ENCODE measurements around the gene MUC13.

Gene MUC13

GRCh38 chr3:124942613-124943012, 8.1 kb upstream of the MUC13 start:
- no peaks in the 10 kb centered on the region for H3K9me3 ChIP-seq (ENCODE audit: control insufficient read depth, low read depth, low read length)
- no peaks in the 10 kb centered on the region for H3K4me1 ChIP-seq (ENCODE audit: control insufficient read depth, low read depth, low read length)
- no peak overlapping the region for H3K9ac ChIP-seq (ENCODE audit: low read length)
- H3K27me3 ChIP-seq (ENCODE audit: control insufficient read depth, insufficient read depth, low read length), result no peaks in the 10 kb centered on the region
- H3K4me3 ChIP-seq (ENCODE audit: low read length), result no peak overlapping the region
- H3K27ac ChIP-seq (ENCODE audit: low read length), result no peak overlapping the region
- no peaks in the 10 kb centered on the region for H3K36me3 ChIP-seq (ENCODE audit: control insufficient read depth, low read depth, low read length)

GRCh38 chr3:124941771-124942170, 7.2 kb upstream of the MUC13 start:
- Histone ChIP-seq H3K4me1 (ENCODE audit: control insufficient read depth, low read depth, low read length) (no peaks in the 10 kb centered on the region), H3K27me3 (ENCODE audit: control insufficient read depth, insufficient read depth, low read length) (no peaks in the 10 kb centered on the region), H3K4me3 (ENCODE audit: low read length) (no peak overlapping the region), H3K9me3 (ENCODE audit: control insufficient read depth, low read depth, low read length) (no peaks in the 10 kb centered on the region), H3K27ac (ENCODE audit: low read length) (no peak overlapping the region), H3K36me3 (ENCODE audit: control insufficient read depth, low read depth, low read length) (no peaks in the 10 kb centered on the region), H3K9ac (ENCODE audit: low read length) (no peak overlapping the region)

GRCh38 chr3:124939661-124940060, 5.1 kb upstream of the MUC13 start:
- Histone ChIP-seq H3K27me3 (ENCODE audit: control insufficient read depth, insufficient read depth, low read length) (no peaks in the 10 kb centered on the region), H3K9ac (ENCODE audit: low read length) (no peak overlapping the region), H3K27ac (ENCODE audit: low read length) (no peak overlapping the region), H3K36me3 (ENCODE audit: control insufficient read depth, low read depth, low read length) (no peaks in the 10 kb centered on the region), H3K4me3 (ENCODE audit: low read length) (no peak overlapping the region), H3K4me1 (ENCODE audit: control insufficient read depth, low read depth, low read length) (no peaks in the 10 kb centered on the region), H3K9me3 (ENCODE audit: control insufficient read depth, low read depth, low read length) (no peaks in the 10 kb centered on the region)

GRCh38 chr3:124938896-124939295, 4.3 kb upstream of the MUC13 start:
- H3K4me1 ChIP-seq (ENCODE audit: control insufficient read depth, low read depth, low read length), result no peaks in the 10 kb centered on the region
- H3K9ac ChIP-seq (ENCODE audit: low read length), result no peak overlapping the region
- H3K9me3 ChIP-seq (ENCODE audit: control insufficient read depth, low read depth, low read length), result no peaks in the 10 kb centered on the region
- H3K27ac ChIP-seq (ENCODE audit: low read length), result no peak overlapping the region
- no peak overlapping the region for H3K4me3 ChIP-seq (ENCODE audit: low read length)
- no peaks in the 10 kb centered on the region for H3K27me3 ChIP-seq (ENCODE audit: control insufficient read depth, insufficient read depth, low read length)
- H3K36me3 ChIP-seq (ENCODE audit: control insufficient read depth, low read depth, low read length), result no peaks in the 10 kb centered on the region

- Histone ChIP-seq H3K4me3 (ENCODE audit: low read length) (no peak overlapping the region), H3K36me3 (ENCODE audit: control insufficient read depth, low read depth, low read length) (no peaks in the 10 kb centered on the region), H3K9me3 (ENCODE audit: control insufficient read depth, low read depth, low read length) (no peaks in the 10 kb centered on the region), H3K9ac (ENCODE audit: low read length) (no peak overlapping the region), H3K27me3 (ENCODE audit: control insufficient read depth, insufficient read depth, low read length) (no peaks in the 10 kb centered on the region), H3K4me1 (ENCODE audit: control insufficient read depth, low read depth, low read length) (no peaks in the 10 kb centered on the region), H3K27ac (ENCODE audit: low read length) (no peak overlapping the region)
Measured at GRCh38 chr3:124937049-124937448, 2.5 kb upstream of the MUC13 start.

- no peaks in the 10 kb centered on the region for H3K27me3 ChIP-seq (ENCODE audit: control insufficient read depth, insufficient read depth, low read length)
- no peak overlapping the region for H3K9ac ChIP-seq (ENCODE audit: low read length)
- no peaks in the 10 kb centered on the region for H3K9me3 ChIP-seq (ENCODE audit: control insufficient read depth, low read depth, low read length)
- H3K4me3 ChIP-seq (ENCODE audit: low read length), result no peak overlapping the region
- no peak overlapping the region for H3K27ac ChIP-seq (ENCODE audit: low read length)
- no peaks in the 10 kb centered on the region for H3K36me3 ChIP-seq (ENCODE audit: control insufficient read depth, low read depth, low read length)
- H3K4me1 ChIP-seq (ENCODE audit: control insufficient read depth, low read depth, low read length), result no peaks in the 10 kb centered on the region
Measured at GRCh38 chr3:124935794-124936542, 1.4 kb upstream of the MUC13 start.

GRCh38 chr3:124935264-124935663, 713 bp upstream of the MUC13 start:
- no peak overlapping the region for H3K4me3 ChIP-seq (ENCODE audit: low read length)
- no peak overlapping the region for H3K27ac ChIP-seq (ENCODE audit: low read length)
- no peaks in the 10 kb centered on the region for H3K4me1 ChIP-seq (ENCODE audit: control insufficient read depth, low read depth, low read length)
- H3K9ac ChIP-seq (ENCODE audit: low read length), result no peak overlapping the region
- no peaks in the 10 kb centered on the region for H3K9me3 ChIP-seq (ENCODE audit: control insufficient read depth, low read depth, low read length)
- no peaks in the 10 kb centered on the region for H3K27me3 ChIP-seq (ENCODE audit: control insufficient read depth, insufficient read depth, low read length)
- H3K36me3 ChIP-seq (ENCODE audit: control insufficient read depth, low read depth, low read length), result no peaks in the 10 kb centered on the region

GRCh38 chr3:124928333-124929202, 6.0 kb downstream of the MUC13 start:
- Histone ChIP-seq H3K27ac (ENCODE audit: low read length) (no peak overlapping the region), H3K9me3 (ENCODE audit: control insufficient read depth, low read depth, low read length) (no peaks in the 10 kb centered on the region), H3K36me3 (ENCODE audit: control insufficient read depth, low read depth, low read length) (no peaks in the 10 kb centered on the region), H3K4me1 (ENCODE audit: control insufficient read depth, low read depth, low read length) (no peaks in the 10 kb centered on the region), H3K4me3 (ENCODE audit: low read length) (no peak overlapping the region), H3K9ac (ENCODE audit: low read length) (no peak overlapping the region), H3K27me3 (ENCODE audit: control insufficient read depth, insufficient read depth, low read length) (no peaks in the 10 kb centered on the region)

- Histone ChIP-seq H3K27ac (ENCODE audit: low read length) (no peak overlapping the region), H3K4me1 (ENCODE audit: control insufficient read depth, low read depth, low read length) (no peaks in the 10 kb centered on the region), H3K4me3 (ENCODE audit: low read length) (no peak overlapping the region), H3K9me3 (ENCODE audit: control insufficient read depth, low read depth, low read length) (no peaks in the 10 kb centered on the region), H3K36me3 (ENCODE audit: control insufficient read depth, low read depth, low read length) (no peaks in the 10 kb centered on the region), H3K9ac (ENCODE audit: low read length) (no peak overlapping the region), H3K27me3 (ENCODE audit: control insufficient read depth, insufficient read depth, low read length) (no peaks in the 10 kb centered on the region)
Measured at GRCh38 chr3:124927574-124928045, 6.9 kb downstream of the MUC13 start.

- no peak overlapping the region for H3K9ac ChIP-seq (ENCODE audit: low read length)
Measured at GRCh38 chr3:124926426-124927101, 8.0 kb downstream of the MUC13 start.

GRCh38 chr3:124924741-124925140, 9.8 kb downstream of the MUC13 start:
- Histone ChIP-seq H3K4me3 (ENCODE audit: low read length) (no peak overlapping the region), H3K27ac (ENCODE audit: low read length) (no peak overlapping the region), H3K27me3 (ENCODE audit: control insufficient read depth, insufficient read depth, low read length) (no peaks in the 10 kb centered on the region), H3K9ac (ENCODE audit: low read length) (no peak overlapping the region), H3K4me1 (ENCODE audit: control insufficient read depth, low read depth, low read length) (no peaks in the 10 kb centered on the region), H3K9me3 (ENCODE audit: control insufficient read depth, low read depth, low read length) (no peaks in the 10 kb centered on the region), H3K36me3 (ENCODE audit: control insufficient read depth, low read depth, low read length) (no peaks in the 10 kb centered on the region)

More at GRCh38 chr3:124926426-124927101, 8.0 kb downstream of the MUC13 start:
- Histone ChIP-seq H3K36me3 (ENCODE audit: control insufficient read depth, low read depth, low read length) (no peaks in the 10 kb centered on the region), H3K27me3 (ENCODE audit: control insufficient read depth, insufficient read depth, low read length) (no peaks in the 10 kb centered on the region), H3K9me3 (ENCODE audit: control insufficient read depth, low read depth, low read length) (no peaks in the 10 kb centered on the region), H3K27ac (ENCODE audit: low read length) (no peak overlapping the region), H3K4me1 (ENCODE audit: control insufficient read depth, low read depth, low read length) (no peaks in the 10 kb centered on the region), H3K4me3 (ENCODE audit: low read length) (no peak overlapping the region)

All from iPS-18a (cell line).